ENCODE results near the gene SLC35G4. TPM values are rescaled to one million over a fixed set of nuclear protein-coding genes. Genes with fewer than 3 reads are reported as not detected.

The SLC35G4 gene
- total and polyA plus RNA-seq, 2 of the 4 experiments (the other 2 are of a cell fraction) = not detected

DNA sequence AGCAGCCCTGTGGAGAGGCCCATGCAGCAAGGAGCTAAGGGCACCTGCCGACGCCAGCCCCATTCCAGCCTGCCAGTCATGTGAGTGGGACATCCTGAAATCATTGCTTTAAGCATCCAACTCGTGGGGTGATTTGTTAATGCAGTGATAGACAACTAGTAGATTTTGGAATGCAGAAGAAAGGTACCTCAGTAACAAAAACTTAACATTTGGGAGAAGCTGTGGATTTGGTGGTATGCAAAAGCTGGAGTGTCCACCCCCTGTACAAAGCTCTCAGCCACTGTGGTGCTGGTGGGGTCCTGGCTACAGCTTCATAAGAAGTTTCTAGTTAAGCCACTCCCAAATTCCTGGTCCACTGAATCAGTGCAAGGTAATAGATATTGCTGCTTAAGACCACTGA, 42.5 kb downstream of the SLC35G4 start:
- Histone ChIP-seq H3K18ac (ENCODE audit: low read depth, low read length) (no peak overlapping the region), H3K27me3 (ENCODE audit: control insufficient read depth, insufficient read depth, low read length) (peaks cover 28% of the 10 kb centered on the region), H3K56ac (ENCODE audit: extremely low read depth, insufficient read depth, low read length) (no peak overlapping the region), H3K9me1 (ENCODE audit: insufficient read depth, low read length) (no peaks in the 10 kb centered on the region), H3K4me3 (ENCODE audit: insufficient read depth, low read depth, low read length) (no peak overlapping the region), H2BK120ac (ENCODE audit: low read depth, low read length) (no peak overlapping the region), H3K9me3 (ENCODE audit: control insufficient read depth, insufficient read depth, low read length) (0 out of 2 replicates have a peak, but pooled peaks cover 3% of the 10 kb centered on the region), H3K4me1 (ENCODE audit: control insufficient read depth, insufficient read depth, low read length) (no peaks in the 10 kb centered on the region), H3K23ac (ENCODE audit: low read depth, low read length) (no peak overlapping the region), H4K5ac (ENCODE audit: low read depth, low read length) (no peak overlapping the region), H3K14ac (replicated peaks; ENCODE audit: low read depth, low read length) (no peak overlapping the region), H2BK20ac (ENCODE audit: low read depth, low read length) (no peak overlapping the region), H4K8ac (ENCODE audit: low read depth in 2 of 2, low read length in 2 of 2) (no peak overlapping the region), H3K9ac (ENCODE audit: low read depth, low read length) (no peak overlapping the region), H4K20me1 (ENCODE audit: insufficient read depth, low read length) (no peaks in the 10 kb centered on the region), H2AK5ac (ENCODE audit: low read depth, low read length) (no peak overlapping the region), H3K27ac (ENCODE audit: insufficient read depth, low read length) (no peak overlapping the region), H2AFZ (replicated peaks; ENCODE audit: low read length, poor library complexity) (no peak overlapping the region), H3K36me3 (ENCODE audit: control insufficient read depth, insufficient read depth, low read length) (no peaks in the 10 kb centered on the region), H3K4me2 (ENCODE audit: low read depth, low read length) (no peak overlapping the region), H3K4ac (ENCODE audit: low read depth, low read length) (no peak overlapping the region), H4K91ac (ENCODE audit: insufficient read depth, low read depth, low read length) (no peak overlapping the region), H3K79me1 (ENCODE audit: low read depth in 1 of 2, low read length in 2 of 2) (no peaks in the 10 kb centered on the region), H2BK5ac (ENCODE audit: low read depth, low read length, poor library complexity, severe bottlenecking) (no peak overlapping the region), H2BK15ac (ENCODE audit: low read depth, low read length) (no peak overlapping the region), H2AK9ac (replicated peaks; ENCODE audit: low read depth, low read length, poor library complexity) (no peak overlapping the region)
- no peak for TF ChIP-seq RCOR1 (IDR thresholded peaks at IDR 0.05; ENCODE audit: insufficient replicate concordance, low read length)
- TF ChIP-seq RFX5 (IDR thresholded peaks at IDR 0.05; ENCODE audit: low read depth, low read length) = no peak
- no peak for TF ChIP-seq RAD21 (IDR thresholded peaks at IDR 0.05; ENCODE audit: low read length)
- no peak for TF ChIP-seq MXI1 (IDR thresholded peaks at IDR 0.05; ENCODE audit: borderline replicate concordance, low read depth, low read length)
- TF ChIP-seq, protein P1, sequence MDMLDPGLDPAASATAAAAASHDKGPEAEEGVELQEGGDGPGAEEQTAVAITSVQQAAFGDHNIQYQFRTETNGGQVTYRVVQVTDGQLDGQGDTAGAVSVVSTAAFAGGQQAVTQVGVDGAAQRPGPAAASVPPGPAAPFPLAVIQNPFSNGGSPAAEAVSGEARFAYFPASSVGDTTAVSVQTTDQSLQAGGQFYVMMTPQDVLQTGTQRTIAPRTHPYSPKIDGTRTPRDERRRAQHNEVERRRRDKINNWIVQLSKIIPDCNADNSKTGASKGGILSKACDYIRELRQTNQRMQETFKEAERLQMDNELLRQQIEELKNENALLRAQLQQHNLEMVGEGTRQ (IDR thresholded peaks at IDR 0.05; ENCODE audit: low read depth, low read length) = no peak
- TF ChIP-seq, protein P2, sequence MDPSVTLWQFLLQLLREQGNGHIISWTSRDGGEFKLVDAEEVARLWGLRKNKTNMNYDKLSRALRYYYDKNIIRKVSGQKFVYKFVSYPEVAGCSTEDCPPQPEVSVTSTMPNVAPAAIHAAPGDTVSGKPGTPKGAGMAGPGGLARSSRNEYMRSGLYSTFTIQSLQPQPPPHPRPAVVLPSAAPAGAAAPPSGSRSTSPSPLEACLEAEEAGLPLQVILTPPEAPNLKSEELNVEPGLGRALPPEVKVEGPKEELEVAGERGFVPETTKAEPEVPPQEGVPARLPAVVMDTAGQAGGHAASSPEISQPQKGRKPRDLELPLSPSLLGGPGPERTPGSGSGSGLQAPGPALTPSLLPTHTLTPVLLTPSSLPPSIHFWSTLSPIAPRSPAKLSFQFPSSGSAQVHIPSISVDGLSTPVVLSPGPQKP (IDR thresholded peaks at IDR 0.05; ENCODE audit: borderline replicate concordance, low read depth, low read length) = no peak
- TF ChIP-seq MAFK (IDR thresholded peaks at IDR 0.05; ENCODE audit: low read depth, low read length) = no peak
- TF ChIP-seq, protein P3, sequence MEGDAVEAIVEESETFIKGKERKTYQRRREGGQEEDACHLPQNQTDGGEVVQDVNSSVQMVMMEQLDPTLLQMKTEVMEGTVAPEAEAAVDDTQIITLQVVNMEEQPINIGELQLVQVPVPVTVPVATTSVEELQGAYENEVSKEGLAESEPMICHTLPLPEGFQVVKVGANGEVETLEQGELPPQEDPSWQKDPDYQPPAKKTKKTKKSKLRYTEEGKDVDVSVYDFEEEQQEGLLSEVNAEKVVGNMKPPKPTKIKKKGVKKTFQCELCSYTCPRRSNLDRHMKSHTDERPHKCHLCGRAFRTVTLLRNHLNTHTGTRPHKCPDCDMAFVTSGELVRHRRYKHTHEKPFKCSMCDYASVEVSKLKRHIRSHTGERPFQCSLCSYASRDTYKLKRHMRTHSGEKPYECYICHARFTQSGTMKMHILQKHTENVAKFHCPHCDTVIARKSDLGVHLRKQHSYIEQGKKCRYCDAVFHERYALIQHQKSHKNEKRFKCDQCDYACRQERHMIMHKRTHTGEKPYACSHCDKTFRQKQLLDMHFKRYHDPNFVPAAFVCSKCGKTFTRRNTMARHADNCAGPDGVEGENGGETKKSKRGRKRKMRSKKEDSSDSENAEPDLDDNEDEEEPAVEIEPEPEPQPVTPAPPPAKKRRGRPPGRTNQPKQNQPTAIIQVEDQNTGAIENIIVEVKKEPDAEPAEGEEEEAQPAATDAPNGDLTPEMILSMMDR (conservative IDR thresholded peaks at IDR 0.05; ENCODE audit: low read depth, low read length) = no peak
- TF ChIP-seq FOS (IDR thresholded peaks at IDR 0.05; ENCODE audit: low read depth, low read length) = no peak
- dilution Hi-C loops (cut with HindIII; ENCODE audit: low sequenced_read_pairs, unreplicated experiment) (no loop called here), in situ Hi-C loops (cut with MboI; ENCODE audit: low sequenced_read_pairs) (no loop called here), intact Hi-C loops (cut with micrococcal nuclease) (no loop called here)
- no TSS peak for BruUV-seq (replicated peaks)
- ATAC-seq (ENCODE audit: low read depth) = no peak
- ChIA-PET POLR2A (ENCODE audit: unreplicated experiment) (no interaction called here), CTCF (no interaction called here)
- no peak for DNase-seq
- WGBS, 2 experiments (ENCODE audit: extremely low coverage in 2 of 2, insufficient read length in 1 of 2) = no CpG with 5 or more reads among the region's 3 CpGs
